Middle frontal gyrus (tissue), 1 donor: ENCODE data around the gene SCG5.

Experiments used
- DNase-seq: peaks from one replicate; pipeline ENCODE4 v3.0.0-alpha.2; 2015; ENCODE audit warnings: low spot score; ENCODE audit errors: extremely low spot score

SCG5 gene

GRCh38 chr15:32723171-32723948, 81.8 kb downstream of the SCG5 start:
- no peak for DNase-seq

- no peak for DNase-seq
Observed at GRCh38 chr15:32729700-32730395, 88.3 kb downstream of the SCG5 start.

GRCh38 chr15:32730677-32731654, 89.5 kb downstream of the SCG5 start:
- DNase-seq = no peak

DNA sequence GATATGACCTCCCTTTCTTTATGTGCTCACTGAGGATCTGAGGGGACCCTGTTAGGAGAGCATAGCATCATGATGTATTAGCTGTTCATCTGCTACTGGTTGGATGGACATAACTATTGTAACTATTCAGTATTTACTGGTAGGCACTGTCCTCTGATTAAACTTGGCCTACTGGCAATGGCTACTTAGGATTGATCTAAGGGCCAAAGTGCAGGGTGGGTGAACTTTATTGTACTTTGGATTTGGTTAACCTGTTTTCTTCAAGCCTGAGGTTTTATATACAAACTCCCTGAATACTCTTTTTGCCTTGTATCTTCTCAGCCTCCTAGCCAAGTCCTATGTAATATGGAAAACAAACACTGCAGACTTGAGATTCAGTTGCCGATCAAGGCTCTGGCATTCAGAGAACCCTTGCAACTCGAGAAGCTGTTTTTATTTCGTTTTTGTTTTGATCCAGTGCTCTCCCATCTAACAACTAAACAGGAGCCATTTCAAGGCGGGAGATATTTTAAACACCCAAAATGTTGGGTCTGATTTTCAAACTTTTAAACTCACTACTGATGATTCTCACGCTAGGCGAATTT, 91.2 kb downstream of the SCG5 start:
- no peak for DNase-seq

GRCh38 chr15:32733281-32733680, 91.8 kb downstream of the SCG5 start:
- DNase-seq = no peak

DNA sequence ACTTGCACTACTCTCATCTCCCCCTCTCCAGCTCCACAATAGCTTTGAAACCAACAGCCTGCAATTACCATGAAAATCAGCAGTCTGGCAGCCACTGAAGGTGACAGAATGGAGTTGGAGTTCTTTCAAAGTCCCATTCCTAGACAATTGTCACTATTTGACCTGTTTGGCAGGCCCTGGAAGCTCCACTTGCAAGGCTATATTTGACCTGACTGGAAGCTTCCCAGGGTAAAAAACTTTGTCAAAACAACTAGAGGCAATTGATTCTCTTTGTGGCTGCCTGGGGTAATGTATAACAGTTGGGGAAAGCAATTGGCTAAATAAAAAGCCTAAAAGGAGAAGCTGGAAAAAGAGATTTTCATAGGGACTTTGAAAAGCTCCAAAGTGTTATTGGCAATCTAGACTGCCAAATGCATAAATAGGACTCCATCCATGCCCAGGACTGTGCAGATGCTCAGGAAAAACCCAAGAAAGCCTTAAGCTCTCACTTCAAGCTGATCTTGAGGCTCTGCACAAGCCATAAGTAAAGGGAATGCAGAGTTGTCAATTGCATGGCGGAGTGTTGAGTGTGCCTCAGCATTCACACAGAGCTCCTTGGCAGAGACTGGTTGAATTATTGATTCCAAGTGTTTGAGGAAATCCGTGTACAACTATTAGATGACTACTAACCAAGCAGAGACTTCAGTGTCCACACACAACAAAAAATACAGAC, 94.6 kb downstream of the SCG5 start:
- no peak for DNase-seq

DNA sequence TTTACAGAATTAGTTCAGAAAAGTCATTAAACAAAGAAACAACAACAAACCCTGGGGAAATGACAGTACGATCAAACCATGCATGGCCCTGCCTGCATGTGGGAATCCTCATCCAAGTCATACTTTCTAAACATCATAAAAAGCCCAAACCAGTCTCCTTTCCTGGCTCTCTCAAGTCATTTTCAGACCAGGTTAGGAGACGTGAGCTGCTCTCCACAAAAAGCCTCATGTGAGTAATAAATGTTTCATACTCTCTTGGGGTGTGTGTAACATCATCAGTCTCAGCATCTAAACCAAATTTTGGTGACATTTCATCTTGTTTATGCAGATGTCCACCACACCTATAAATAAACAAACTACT, 95.2 kb downstream of the SCG5 start:
- no peak for DNase-seq

DNA sequence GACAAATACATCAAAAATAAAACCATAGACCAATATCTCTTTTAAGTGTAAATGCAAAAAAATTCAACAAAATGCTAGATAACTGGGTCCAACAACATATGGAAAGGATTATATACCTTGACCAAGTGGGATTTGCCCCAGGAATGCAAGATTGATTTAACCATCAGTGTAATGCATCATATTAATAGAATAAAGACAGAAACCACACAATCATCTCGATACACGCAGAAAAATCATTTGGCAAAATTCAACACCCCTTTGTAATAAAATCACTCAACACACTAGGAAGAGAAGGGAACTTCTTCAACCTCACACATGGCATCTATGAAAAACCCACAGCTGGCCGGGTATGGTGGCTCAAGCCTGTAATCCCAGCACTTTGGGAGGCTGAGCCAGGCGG, 95.8 kb downstream of the SCG5 start:
- DNase-seq = no peak

- DNase-seq = no peak
Observed at GRCh38 chr15:32738666-32739065, 97.2 kb downstream of the SCG5 start.

DNA sequence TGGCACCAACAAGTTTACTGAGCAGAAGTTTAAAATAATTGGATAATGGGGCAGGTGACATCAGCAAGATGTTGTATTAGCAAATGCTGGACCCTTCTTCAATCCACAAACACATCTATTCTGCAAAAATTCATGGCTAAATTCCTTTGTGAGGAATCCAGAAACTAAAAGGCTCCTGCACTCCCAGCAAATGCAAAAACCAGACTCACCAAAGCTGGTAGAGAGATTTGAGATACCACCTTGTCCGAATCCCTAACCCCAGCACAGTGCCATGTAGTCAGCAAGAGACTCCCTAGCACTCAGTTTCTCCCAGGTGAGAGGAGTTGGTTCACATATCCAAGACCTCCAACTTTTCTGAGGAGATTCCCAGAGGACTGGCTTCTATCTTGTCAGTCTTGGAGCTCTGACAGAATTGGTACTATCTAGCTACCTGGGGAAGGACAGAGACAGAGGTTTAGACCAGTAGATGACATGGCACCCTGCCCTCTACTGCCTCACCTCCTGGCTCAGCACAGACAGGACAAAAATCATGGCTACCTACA, 98.1 kb downstream of the SCG5 start:
- DNase-seq = no peak

GRCh38 chr15:32743411-32744140, 102.1 kb downstream of the SCG5 start:
- no peak for DNase-seq

GRCh38 chr15:32746116-32746857, 104.8 kb downstream of the SCG5 start:
- no peak for DNase-seq
